ENCODE results near the gene CBFA2T2.

DNA sequence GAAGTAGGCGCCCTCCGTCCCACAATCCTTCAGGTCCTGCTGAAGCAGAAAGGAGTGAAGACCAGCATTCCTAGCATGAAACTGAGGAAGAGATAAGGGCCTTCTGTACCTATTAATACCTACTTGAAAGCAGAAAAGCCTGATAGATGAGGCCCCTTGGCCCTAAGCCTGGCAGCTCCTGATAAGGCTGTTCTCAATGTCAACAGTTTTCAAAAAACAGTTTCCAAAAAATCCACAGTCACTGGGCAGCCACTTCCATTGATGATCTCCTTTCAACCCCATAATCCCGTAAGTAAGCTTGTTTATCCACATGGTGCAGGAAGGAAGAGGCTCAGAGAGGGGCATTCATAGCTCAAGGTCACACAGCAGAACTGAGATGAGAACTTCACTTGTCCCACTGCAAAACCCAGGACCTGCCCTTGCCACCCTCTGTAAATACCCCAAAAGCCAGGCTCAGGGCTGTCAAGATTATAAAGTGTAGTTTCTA lies 199.1 kb downstream of the CBFA2T2 start:
- TF ChIP-seq, protein P1, sequence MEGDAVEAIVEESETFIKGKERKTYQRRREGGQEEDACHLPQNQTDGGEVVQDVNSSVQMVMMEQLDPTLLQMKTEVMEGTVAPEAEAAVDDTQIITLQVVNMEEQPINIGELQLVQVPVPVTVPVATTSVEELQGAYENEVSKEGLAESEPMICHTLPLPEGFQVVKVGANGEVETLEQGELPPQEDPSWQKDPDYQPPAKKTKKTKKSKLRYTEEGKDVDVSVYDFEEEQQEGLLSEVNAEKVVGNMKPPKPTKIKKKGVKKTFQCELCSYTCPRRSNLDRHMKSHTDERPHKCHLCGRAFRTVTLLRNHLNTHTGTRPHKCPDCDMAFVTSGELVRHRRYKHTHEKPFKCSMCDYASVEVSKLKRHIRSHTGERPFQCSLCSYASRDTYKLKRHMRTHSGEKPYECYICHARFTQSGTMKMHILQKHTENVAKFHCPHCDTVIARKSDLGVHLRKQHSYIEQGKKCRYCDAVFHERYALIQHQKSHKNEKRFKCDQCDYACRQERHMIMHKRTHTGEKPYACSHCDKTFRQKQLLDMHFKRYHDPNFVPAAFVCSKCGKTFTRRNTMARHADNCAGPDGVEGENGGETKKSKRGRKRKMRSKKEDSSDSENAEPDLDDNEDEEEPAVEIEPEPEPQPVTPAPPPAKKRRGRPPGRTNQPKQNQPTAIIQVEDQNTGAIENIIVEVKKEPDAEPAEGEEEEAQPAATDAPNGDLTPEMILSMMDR (conservative IDR thresholded peaks at IDR 0.05), result no peak
- no peak for TF ChIP-seq ZFX (IDR thresholded peaks at IDR 0.05)
